Raji (cell line): ENCODE data around the gene TAAR9.

ENCODE experiments used
- POLR2A ChIP-seq: IDR thresholded peaks from 2 replicates; pipeline ENCODE4 v1.6.1; 2011; ENCODE audit warnings: low read depth, low read length, control low read depth; ENCODE audit not compliant: insufficient read depth

The TAAR9 gene

DNA sequence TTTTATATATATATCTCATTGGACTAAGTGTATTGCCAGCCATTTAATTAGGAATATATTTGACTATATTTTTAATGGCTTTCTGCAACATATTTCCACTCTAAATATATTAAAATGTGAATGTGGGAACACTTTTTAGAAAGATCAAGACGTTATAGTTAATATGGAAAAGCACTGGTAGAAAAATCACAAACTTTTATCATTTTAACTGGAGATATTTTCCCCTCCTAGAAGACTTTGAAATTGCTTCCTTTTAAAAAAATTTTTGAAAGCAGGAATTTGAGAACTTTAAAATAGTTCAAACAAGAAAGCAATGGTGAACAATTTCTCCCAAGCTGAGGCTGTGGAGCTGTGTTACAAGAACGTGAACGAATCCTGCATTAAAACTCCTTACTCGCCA, at the start of gene TAAR9:
TSS of gene TAAR9 (plus strand) at position 301 of the 400 bp plus-strand sequence. CDS start at position 314, 13 bp downstream.
- no peak for TF ChIP-seq POLR2A

DNA sequence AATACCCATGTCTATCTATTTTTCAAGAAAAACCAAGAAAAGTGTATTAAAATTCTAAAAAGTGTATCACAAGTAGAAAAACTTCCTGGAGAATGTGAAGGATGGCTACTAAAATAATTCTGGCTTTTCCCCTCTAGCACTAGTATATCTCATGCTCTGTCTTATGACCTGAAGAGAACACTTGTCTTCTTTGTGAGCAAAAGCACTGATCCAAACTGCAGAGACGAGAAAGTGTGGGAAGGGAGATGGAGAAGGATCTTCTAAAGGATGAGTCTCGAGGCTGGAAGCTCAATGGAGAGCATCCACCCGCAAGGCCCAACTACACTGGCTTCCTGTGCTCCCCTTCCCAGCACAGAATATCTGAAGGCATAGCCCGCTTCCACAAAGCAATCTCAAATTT, 48.7 kb upstream of the TAAR9 start:
- TF ChIP-seq POLR2A, result no peak

DNA sequence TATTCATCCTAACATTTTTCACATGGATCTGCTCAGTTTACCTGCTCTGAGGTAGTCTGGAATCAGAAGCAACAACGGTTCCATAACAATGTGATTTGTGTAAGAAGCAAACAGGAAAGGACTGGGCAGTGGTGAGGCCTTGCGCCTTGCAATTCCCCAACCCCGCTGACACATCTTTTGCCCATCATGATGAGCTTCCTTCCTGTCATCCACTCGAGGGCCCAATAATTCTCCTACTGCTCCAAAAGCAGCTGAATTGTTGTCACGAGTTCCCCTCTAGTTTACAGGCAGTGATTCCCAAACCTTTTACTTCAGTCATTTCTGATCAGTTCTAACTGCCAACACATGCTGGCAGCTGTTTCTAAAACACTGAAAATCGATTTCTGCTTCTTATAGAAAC, 48.1 kb upstream of the TAAR9 start:
- TF ChIP-seq POLR2A, result no peak

DNA sequence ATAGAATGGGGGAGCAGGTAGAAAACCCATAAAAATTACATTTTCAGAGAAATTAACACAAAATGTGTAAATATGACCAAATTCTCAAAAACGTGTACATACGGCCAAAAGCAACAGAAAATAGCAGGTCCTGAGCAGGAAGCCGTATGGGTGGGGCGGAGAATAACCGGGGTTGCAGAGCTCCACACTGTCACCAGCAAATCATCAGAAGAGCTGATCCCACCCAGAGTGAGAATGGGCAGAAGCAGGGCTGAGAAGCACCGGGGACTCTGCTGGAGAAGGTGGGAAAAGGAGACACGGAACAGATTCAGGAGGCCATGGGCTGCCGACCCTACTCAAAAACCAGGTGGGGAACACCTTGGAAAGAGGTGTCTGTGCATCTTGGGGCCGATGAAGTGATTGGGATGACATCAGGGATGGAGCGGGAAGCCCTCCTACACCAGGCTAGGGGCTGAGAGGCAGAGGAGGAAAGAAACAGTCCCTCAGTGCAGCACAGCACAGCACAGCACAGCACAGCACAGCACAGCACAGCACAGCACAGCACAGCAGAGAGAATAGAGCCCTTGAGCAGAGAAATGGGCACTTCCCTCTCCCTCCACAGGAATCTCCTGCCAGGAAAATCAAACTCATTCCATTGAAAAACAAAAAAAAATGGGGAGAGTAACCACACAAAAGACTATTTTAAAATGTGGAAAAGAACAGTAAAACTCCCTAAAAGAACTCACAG, 47.4 kb upstream of the TAAR9 start:
- peak; percentile 52 for TF ChIP-seq POLR2A

- TF ChIP-seq POLR2A, result no peak
These were observed 46.8 kb upstream of the TAAR9 start for GRCh38 chr6:132491303-132491702.

GRCh38 chr6:132491881-132492280, 46.2 kb upstream of the TAAR9 start:
- no peak for TF ChIP-seq POLR2A

DNA sequence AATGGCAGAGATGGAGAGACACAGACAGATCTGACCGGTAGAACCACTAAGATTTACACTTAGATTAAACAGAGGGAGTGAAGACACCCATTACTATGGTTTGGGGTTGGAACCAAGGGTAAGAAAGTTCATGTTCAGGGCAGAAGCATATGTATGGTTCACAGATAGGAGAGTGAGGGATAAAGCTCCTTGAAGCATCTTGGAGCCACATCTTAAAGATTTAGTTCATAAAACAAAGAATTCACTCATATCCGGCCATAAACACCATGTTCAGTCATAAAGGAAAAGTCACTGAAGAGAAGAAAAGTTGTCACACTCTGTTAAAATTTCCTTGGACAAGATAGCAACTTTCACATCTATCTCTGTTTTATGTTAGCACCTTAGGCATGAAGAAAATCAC, 43.1 kb upstream of the TAAR9 start:
- no peak for TF ChIP-seq POLR2A

DNA sequence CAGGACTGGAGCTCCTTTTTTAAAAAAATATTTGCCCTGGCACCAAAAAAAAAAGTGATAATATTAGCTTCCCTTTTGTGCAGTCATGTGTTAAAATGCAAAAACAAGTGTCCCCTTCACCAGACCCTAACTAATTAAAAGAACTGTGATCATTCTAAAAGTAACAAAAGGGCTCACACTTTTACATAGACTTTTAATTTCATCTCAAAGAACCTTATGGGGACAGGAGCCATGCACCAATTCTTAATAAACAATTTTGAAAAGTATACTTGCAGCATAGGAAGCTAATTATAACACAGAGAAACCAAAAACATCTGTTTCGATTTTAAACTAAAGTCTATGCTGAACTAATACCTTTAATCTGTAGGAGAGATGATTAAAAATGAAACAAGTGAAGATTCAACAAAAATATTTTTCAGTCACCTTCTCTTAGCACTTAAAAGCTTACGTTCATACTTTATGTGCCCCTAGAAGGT, 42.4 kb upstream of the TAAR9 start:
- no peak for TF ChIP-seq POLR2A

- no peak for TF ChIP-seq POLR2A
These were observed 41.4 kb upstream of the TAAR9 start for GRCh38 chr6:132496519-132497180.

- no peak for TF ChIP-seq POLR2A
These were observed 39.4 kb upstream of the TAAR9 start for GRCh38 chr6:132498638-132499037.

- TF ChIP-seq POLR2A, result no peak
These were observed 38.3 kb upstream of the TAAR9 start for GRCh38 chr6:132499757-132500156.

- no peak for TF ChIP-seq POLR2A
These were observed 33.3 kb upstream of the TAAR9 start for GRCh38 chr6:132504757-132505156.

DNA sequence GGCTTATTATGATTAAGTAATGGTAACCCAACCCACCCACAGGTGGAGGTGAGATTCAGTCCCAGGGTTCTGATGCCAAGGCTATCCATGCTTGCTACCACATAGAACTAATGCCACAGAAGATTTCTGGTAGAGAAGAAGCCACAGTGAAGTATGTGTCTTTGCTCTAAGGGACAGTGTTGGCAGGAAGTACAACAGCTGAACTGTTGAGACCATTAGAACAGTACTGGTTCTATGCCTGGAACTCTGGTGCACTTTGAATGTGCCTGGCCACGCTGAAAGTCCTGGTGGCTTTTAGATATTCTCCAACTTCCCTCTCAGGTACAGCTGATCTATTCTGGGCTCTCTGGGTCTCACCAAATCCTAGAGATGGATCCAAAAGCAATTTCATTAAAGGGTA, 32.9 kb upstream of the TAAR9 start:
- no peak for TF ChIP-seq POLR2A

GRCh38 chr6:132506461-132506860, 31.6 kb upstream of the TAAR9 start:
- TF ChIP-seq POLR2A, result no peak

GRCh38 chr6:132506869-132507808, 30.9 kb upstream of the TAAR9 start:
- TF ChIP-seq POLR2A, result no peak
